LNCaP clone FGC (cell line): ENCODE data around the gene TEX19.

ENCODE experiments used
- DNase-seq: peaks from one replicate; pipeline ENCODE4 v3.0.0-alpha.2; 2011; ENCODE audit warnings: low read depth
- H3K4me3 ChIP-seq: 2 replicates; pipeline ENCODE4 v1.5.1; 2011; ENCODE audit warnings: mild to moderate bottlenecking, low read depth, low read length, control low read depth
- CTCF ChIP-seq: IDR thresholded peaks from 2 replicates; pipeline ENCODE4 v1.5.1; 2012; ENCODE audit warnings: mild to moderate bottlenecking; ENCODE audit not compliant: control insufficient read depth, insufficient read depth; ENCODE audit errors: extremely low read depth

TEX19 gene

GRCh38 chr17:82334622-82335394 lies 24.2 kb upstream of the TEX19 start:
- DNase-seq, result no peak
- no peak for TF ChIP-seq CTCF
- peak overlapping the region; percentile 56 for H3K4me3 ChIP-seq

DNA sequence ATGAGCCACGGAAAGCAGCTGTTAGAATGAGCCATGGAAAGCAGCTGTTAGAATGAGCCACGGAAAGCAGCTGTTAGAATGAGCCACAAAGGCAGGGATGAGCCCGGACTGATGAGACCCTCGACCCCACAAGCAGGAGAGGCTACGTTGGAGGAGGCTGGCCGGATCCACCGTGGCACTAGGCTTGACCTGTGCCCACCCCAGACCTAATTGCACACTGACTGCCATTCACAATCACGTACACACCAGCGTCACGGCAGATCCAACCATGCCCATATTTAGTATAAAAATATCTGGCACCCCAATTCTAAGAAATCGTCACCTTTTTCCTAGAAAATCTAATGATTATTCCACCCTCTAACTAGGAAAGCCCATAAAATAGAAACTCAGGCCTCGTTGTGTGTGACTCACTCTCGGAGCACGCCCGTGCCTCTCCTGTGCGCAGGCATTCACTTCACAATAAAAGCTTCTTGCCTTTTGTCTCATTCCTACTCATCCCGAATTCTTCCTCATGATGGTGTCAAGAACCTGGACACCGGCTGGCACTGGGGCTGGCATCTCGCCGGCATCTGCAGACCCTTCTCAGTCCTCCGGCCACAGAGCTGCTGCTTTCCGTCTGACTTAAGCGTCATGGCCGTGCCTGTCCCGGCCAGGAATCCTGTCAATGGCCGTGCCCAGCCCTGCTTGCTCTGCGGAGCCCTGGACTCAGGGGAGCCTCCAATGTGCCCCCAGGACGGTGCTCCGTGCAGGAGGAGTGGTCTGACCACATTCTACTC lies 20.0 kb upstream of the TEX19 start:
- no peak for TF ChIP-seq CTCF
- DNase-seq, result no peak
- no peak overlapping the region for H3K4me3 ChIP-seq

DNA sequence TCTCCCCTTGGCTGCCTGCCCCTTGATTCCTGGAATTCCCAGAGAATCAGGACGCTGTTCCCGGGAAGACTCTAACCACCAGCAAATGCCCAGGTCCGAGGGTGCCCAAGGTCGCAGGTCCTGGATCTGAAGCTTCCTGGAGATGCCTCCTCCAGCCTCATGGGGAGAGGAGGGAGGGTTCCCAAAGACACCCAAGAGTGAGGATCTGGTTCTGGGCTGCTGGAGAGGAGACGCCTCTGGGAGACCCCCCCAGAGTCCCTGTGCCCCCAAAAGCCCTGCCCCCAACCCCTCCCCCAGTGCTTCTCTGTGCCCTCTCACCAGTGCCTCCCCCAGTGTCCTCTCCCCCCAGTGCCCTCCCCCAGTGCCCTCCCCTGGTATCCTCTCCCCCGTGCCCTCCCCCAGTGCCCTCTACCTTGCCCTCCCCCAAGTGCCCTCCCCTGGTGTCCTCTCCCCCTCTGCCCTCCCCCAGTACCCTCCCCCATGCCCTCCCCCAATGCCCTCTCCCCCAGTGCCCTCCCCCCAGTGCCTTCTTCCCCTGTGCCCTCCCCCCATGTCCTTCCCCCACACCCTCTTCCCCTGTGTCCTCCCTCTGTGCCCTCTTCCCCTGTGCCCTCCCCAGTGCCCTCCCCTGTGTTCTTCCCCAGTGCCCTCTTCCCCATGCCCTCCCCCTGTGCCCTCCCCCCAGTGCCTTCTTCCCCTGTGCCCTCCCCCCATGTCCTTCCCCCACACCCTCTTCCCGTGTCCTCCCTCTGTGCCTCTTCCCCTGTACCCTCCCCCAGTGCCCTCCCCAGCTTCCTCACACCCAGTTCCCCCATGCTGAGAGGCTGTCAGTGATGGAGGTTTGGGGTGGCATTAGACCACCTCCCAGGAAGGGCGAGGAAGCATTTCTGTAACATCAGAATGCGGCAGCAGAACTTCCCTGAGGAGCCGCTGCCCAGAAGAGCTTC lies 19.1 kb upstream of the TEX19 start:
- no peak overlapping the region for H3K4me3 ChIP-seq
- no peak for TF ChIP-seq CTCF
- no peak for DNase-seq

DNA sequence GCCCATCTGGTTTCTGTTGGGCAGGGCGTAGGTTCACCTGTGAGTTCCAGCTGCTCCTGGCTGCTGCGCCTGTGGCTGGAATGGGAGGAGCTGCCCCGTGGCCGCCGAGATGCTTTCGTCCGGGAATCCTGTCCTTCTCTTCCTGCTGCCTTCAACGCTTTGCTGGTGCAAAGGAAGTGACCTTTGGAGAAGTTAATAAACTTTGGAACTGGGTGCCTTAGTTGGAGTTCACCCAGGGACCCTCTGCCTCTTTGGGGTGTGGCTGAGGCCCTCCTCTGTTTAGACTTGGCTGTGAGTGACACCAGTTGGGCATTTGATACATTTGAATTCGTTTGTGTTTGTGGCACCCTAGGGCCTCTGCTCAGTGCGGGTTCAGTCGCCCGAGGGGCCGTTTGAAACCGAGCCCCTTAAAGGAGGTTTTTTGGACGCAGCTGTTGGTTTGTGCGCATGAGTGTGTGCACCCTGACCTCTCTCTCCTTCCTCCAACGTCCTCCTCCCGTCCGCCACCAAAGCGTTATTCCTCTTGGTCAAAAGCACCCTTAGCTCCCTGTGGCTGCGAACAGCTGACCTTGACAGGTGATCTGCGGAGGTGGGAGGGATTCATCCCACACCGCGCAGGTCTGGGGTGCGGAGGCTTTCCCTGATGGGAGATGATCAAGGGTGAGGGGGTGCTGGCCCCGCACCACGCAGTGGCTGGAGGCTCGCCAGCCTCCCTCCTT lies 16.5 kb upstream of the TEX19 start:
- TF ChIP-seq CTCF, result no peak
- no peak for DNase-seq
- H3K4me3 ChIP-seq, result no peak overlapping the region

- no peak overlapping the region for H3K4me3 ChIP-seq
- no peak for DNase-seq
- no peak for TF ChIP-seq CTCF
Observed at GRCh38 chr17:82343560-82343959, 15.5 kb upstream of the TEX19 start.

DNA sequence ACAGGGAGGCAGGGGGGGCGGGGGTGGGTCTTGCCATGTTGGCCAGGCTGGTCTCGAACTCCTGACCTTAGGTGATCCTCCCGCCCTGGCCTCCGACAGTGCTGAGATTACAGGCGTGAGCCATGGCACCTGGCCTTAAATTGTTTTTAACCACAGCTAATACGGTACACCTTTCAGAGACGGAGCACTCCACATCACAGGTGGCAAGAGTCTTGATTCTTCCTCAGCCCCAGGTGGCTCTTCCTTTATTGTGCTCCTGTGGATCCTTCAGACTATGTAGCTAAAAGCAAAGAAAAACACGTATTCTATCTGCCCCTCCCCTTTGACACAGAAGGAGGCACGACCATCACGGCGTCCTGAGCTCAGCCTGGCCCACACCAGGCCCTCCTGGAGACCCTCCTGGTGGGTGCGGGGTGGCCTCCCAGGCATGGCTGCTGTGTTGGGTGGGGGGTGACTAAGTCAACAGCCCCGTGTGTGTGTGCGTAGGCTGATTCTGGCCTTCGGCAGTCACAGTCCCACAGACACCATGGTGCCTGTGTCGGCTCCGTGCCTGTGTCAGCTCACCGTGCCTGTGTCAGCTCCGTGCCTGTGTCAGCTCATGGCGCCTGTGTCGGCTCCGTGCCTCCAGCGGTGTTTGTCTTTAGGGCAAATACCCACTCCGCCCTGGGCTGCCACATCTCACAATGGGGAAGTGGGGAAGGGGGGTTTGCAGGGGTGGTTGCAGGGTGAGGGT lies 14.7 kb upstream of the TEX19 start:
- TF ChIP-seq CTCF, result no peak
- no peak overlapping the region for H3K4me3 ChIP-seq
- DNase-seq, result no peak
